NCI-H2107 (cell line): ENCODE results near the gene ARID5B.

Experiments
- DNase-seq: peaks from one replicate; lab custom pipeline; 2025; lab: John Stamatoyannopoulos, UW

Gene ARID5B

DNA sequence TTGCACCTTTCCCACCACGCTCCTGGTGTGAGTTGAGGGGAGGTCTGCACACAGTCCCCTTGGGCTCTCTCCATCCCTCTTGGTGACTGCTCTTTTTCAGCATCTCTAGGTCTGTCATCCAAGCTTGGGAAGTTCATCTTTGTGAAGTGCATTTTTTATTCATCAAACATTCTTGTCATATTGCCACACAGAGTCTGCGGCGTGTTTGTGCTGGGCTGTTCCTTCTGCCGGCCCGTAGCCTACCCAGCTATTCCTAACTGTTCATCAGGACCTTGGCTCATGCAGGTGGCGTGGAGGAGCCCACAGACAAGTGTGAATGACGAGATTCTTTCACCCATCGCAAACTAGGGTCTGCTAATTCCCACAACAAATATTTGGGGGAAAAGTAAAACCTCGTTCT is 202.4 kb downstream of the ARID5B start:
- DNase-seq, result no peak

DNA sequence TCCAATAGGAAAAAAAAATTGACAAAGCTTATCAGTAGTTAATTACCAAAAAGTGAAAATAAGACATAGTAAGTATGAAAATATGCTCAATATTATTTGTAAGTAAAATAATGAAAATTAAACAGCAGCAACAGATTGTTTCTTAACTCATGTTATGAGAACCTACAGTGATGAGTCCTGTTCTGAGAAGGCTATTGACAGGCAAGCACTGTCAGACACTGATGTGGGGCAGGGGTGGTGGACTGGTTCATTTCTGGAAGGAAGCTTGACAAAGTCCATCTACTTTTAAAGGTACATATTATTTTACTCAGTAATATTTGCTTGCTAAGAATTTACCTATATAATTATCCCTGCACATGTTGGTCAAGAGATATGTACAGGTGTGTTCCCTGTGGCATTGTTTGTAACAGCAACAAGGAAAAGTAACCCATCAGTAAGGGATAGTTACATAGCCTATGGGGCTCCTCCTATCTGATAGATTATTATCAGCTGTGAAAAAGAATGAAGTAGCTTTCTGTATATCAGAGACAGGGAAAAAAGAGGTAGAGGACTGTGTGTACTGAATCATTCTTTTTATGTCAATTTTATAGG is 205.5 kb downstream of the ARID5B start:
- no peak for DNase-seq

DNA sequence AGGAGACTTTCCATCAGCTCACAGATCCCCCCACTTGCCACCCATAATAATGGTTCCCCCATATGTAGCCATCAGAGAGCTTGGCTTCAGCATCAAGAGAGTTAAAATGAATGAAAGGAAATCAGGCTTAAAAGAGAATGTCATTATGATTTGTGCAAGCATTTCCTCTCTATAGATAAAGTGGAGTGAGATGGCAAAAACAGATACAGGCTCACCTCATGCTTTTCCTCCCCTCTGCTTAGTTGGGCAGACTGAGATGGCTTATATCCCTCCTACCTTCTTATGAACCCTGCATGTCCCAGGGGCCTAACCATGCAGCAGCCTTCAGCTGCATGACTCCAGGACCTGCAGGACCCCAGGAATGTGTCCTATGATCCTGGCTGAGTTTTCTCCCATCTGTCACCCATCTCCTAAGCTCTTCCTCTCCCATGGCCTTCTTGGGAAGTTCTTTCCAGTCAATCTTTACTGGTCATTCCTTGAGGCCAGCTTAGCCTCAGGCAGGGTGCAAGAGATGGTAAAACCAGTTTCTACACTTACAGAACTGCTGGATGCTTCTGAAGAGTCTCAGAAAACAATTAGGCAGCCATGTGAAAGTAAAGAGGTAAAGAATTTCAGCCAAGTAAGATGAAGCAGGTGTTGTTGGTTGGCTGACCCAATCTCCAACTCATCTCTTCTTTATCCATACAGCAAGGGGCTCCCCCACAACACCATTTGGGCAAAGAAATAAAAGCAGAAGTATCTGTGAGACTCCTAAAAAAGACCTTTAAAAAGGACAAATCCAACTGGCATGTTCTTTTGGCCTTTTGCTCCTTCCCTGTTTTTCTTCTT is 207.5 kb downstream of the ARID5B start:
- DNase-seq, result no peak

DNA sequence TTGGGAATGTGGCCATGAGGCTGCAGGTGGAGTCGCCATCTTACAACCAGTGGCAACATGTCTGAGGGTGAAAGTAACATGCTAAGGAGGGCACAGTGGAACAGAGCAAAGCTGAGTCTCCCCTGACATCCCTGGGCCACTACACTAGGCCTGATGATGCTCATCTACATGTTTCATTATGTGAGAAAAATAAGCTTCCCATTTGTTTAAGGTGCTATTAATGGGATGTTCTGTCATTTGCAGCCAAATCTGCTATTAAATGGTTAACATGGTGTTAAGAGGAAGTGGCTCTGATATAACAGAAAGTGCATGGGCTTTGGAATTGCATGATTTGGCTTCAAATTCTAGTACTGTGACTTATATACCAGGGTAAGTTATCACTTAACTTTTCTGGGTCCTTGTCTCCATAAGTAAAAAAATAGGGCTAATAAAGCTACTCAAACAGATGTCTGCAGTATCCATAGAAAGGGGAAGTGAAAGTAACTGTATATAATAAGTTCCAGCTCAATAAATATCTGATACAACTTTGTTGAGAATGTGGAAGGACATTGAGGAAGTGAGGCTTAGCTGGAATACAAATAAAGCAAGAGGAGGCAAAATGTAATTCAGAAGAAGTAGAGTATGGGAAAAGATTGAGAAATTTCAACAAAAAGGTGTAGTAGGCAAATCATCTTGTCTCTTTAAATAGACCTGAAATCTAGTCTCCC is 208.2 kb downstream of the ARID5B start:
- DNase-seq, result no peak

DNA sequence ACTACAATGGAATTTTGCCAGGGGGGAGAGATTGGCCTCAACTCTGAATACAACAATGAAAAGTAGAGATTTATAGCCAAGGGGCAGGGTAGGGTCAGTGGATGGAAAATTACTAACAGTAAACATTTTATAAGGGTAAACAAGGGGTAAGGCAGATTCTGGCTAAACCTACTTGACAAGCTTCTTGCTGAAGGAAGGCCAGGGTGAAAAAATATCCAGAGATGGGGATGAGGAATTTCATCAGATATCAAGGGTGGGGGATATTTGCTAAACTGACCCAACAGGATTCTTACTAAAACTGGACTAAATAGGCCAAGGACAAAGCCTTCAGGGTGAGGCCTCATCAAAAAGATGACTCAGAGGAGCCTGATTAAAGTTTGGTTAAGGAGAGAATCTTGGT is 210.8 kb downstream of the ARID5B start:
- no peak for DNase-seq

DNA sequence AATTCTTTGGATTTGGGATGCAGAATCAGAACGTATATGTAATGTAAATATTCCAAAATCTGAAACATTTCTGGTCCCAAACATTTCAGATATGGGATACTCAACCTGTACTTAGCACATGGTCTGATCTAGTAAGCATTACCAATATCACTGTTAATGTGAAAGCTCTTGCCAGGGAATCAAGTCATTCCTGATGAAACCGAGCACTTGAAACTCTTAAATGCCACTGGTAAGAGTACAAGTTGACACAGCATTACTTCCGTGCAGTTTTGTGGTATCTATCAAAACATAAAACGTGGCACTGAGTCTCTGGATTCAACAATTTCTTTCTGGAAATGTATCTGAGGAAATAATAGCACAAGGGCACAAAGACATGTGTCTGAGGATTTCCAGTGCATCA is 211.5 kb downstream of the ARID5B start:
- DNase-seq, result no peak

DNA sequence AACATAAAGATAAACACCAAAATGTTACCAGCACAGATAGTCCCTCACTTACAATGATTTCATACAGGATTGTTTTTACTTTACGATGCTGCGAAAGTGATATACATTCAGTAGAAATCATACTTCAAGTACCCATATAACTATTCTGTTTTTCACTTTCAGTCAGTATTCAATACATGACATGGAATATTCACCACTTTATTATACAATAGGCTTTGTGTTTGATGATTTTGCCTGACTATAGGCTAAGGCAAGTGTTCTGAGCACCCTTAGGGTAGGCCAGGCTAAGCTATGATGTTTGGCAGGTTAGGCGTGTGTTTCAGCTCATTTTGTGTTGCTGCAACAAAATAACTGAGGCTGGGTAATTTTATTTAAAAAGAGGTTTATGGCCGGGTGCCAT is 212.2 kb downstream of the ARID5B start:
- DNase-seq, result no peak

DNA sequence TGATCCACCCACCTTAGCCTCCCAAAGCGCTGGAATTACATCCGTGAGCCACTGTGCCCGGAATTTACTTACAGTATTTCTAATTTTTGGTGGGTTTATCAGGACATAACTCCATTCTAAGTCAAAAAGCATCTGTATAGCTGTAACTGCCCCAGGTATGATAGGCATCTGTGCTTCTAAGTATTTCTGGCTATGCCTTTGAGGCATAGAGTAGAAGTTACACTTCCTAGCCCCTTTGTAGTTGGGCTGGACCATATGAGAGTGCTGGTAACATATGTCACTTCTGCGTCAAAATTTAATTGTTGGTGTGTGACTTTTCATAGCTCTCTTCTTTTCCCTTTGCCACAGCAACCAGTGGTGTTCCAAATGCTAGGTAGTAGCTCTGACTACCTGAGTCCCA is 213.8 kb downstream of the ARID5B start:
- DNase-seq, result no peak

DNA sequence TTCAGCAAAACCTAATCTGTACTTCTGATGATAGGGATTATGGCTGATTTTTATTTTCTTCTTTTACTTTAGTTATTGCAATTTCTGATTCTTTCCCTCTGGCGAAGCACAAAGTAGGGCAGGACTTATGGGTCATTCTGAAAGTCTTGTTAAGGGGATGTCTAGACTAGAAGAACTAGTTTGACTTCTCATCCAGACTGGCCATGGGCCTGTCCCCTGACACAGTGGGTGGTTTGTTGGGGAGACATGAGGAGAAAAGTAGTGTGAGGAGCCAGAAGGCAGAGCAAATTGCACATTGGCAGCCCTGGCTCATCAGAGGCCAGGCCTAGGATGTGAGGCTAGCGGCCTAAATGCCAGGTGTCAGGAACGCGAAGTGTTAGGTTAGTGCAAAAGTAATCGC is 214.3 kb downstream of the ARID5B start:
- no peak for DNase-seq

DNA sequence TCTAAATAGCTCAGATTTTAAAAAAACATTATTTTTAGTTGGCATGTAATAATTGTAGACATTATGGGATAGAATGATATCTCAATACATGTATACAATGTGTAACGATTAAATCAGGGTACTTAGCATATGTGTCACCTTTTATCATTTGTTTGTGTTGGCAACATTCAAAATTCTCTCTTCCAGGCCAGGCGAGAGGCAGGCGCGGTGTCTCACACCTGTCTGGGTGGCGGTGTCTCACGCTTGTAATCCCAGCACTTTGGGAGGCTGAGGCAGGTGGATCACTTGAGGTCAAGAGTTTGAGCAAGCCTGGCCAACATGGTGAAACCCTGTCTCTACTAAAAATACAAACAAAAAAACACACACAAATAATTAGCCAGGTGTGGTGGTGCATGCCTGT is 215.4 kb downstream of the ARID5B start:
- no peak for DNase-seq

DNA sequence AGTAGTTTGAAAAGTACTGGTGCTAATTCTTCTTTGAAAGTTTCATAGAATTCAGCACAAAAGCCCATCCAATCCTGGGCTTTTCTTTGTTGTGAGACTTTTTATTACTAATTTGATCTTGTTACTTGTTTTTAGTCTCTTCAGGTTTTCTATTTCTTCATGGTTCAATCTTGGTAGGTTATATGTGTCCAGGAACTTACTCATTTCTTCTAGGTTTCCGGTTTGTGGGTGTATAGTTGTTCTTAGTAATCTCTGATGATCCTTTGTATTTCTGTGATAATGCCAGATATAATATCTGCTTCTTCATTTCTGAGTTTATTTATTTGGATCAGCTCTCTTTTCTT is 219.7 kb downstream of the ARID5B start:
- DNase-seq, result no peak

DNA sequence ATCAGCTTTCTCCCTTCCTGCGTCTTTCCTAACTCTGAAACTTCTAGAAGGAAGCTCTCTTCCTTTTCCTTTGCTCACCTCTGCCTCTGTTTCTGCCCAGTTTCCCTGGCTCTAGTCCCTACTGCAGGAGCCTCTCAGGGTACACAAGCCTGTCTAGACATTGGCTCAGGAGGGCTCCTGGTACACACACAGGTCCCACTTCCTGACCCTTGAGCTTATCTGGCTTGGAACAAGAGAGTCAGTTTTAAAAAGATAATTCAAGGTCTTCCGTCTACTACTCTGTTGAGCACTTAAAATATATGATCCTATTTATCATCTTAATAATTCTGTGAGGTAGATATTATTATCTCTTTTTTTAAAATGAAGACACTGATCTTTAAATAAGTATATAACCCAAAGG is 226.5 kb downstream of the ARID5B start:
- DNase-seq, result no peak

DNA sequence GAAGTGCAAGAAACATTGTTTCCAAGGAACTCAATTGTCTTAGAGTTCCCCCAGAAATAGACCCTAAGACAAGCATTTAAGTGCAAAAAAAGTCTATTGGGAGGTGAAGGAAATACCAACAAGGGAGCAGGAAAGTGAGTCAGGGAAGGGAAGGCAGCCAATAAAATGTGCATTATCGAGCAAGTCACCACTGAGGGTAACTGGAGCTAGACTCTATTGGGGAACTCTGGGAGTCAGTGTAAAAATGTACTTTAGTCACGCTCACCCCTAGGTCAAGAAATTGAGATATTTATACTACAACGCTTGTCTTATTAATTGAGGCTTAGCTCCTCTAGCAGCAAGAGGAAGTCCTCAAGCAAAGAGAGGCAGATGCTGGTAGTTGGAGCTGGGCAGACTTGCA is 229.4 kb downstream of the ARID5B start:
- no peak for DNase-seq

DNA sequence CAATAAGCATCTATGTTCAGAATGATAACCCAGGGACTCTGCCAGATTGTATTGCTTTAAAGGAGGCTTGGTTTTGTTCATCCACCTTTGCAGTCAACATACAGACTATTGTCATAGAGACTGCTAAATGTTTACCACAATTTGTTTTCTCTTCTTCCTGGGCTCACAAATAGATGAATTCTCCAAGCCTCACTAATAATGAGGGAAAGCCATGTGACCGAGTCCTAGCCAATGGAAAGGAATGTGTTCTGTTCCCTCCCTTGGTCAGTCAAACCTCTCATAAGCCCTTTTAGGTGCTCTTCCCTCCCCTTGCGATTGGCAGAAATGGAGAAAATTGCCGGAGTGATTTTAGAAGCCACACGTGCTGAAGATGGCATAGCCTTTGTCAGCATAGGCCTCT is 230.2 kb downstream of the ARID5B start:
- DNase-seq, result no peak

DNA sequence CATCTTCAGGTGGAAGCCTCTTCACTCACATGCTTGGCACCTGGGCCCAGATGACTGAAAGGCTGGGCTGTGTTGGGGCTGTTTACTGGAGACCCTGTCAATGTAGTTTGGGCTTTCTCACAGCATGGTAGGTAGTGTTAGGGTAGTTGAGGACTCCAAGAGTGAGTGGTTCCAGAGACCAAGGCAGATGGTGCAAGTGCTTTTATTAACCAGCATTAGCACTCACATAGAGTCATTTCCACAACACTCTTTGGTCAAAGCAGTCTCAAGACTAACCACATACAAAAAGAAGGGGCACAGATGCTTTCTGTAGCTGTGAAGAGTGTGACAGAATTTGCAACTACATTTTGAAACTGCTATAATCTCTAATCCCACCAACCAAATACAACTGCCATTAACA is 232.1 kb downstream of the ARID5B start:
- no peak for DNase-seq

DNA sequence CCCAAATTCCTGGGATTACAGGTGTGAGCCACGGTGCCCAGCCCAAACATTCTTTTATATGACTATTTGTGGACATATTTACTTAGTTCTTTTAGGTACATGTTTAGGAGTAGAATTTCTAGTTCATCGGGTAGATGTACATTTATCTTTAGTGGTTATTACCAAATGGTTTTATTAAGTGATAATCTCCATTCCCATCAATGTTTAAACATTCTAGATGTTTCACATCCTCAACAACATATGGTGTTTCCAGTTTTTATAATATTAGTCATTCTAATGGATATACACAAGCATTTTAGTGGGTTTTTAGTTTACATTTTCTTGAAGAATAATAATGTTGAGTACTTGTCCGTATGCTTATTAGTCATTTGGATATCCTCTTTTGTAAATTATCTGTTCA is 235.4 kb downstream of the ARID5B start:
- DNase-seq, result no peak
